ENCODE measurements around the gene AP4E1. TPM values are rescaled to one million over a fixed set of nuclear protein-coding genes. Genes with fewer than 3 reads are reported as not detected.
"Not testable (repeated sequence)": the region's sequence is repeated elsewhere in the genome, so short reads cannot be mapped to it uniquely, and the experiment has no call there.

AP4E1 gene
- total and polyA plus RNA-seq, 4 donors: 2.3 to 12.6 (median 7.3) TPM

DNA sequence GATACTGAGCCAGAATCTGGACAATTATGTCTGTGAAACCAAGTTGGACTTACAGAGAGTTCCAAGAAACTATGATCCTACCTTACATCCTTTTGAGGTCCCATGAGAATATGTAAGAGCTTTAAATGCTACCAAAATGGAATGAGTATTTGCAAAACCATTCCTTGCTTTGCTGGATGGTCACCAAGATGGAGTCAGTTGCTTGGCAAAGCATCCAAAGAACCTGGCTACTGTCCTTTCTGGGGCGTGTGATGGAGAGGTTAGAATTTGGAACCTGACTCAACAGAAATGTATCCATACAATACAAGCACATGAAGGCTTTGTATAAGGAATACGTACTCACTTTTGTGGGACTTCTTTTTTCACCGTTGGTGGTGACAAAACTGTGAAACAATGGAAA, 36.2 kb downstream of the AP4E1 start:
- DNase-seq (no peak), ATAC-seq (ENCODE audit: low FRiP score) (no peak)
- 80% methylated on average over 3 of the region's 3 CpGs for WGBS, 2 donors
- no peaks in the 10 kb centered on the region for H3K9me3 ChIP-seq (ENCODE audit: control insufficient read depth, low read length)
- peaks cover 0 to 2% of the 10 kb centered on the region in 2 donors for H3K4me1 ChIP-seq (ENCODE audit: control insufficient read depth in 1 of 2, insufficient read depth in 2 of 2, low read length in 2 of 2)
- intact Hi-C loops (cut with DNase I): no loop called here
- H3K36me3 ChIP-seq (ENCODE audit: control insufficient read depth in 1 of 2, insufficient read depth in 2 of 2, low read length in 1 of 2): peaks cover 0 to 2% of the 10 kb centered on the region in 2 donors
- no peaks in the 10 kb centered on the region for H3K27me3 ChIP-seq (ENCODE audit: control insufficient read depth in 1 of 2, insufficient read depth in 2 of 2, low read length in 1 of 2)
- no peak overlapping the region for H3K4me3 ChIP-seq (ENCODE audit: low read length in 2 of 2)
- H3K27ac ChIP-seq (ENCODE audit: low read depth in 1 of 2, low read length in 2 of 2): no peak overlapping the region

DNA sequence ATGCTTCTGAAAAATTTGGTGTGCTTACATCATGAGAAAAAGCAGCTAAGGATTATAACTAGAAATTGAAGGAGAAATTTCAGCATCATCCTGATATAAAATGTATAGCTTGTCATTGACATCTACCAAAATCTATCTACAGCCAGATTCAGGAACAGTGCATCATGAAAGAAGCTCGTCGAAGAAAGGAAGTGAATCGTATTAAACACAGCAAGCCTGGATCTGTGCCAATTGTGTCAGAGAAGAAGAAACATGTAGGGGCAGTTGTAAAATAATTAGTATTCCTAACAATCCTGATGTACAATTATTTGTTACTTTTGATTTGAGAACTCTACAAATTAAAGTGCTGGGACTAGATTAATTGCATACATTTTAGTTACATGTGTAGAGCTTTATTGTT, 37.2 kb downstream of the AP4E1 start:
- Histone ChIP-seq H3K36me3 (ENCODE audit: control insufficient read depth in 1 of 2, insufficient read depth in 2 of 2, low read length in 1 of 2) (peaks cover 0 to 2% of the 10 kb centered on the region in 2 donors), H3K27ac (ENCODE audit: low read depth in 1 of 2, low read length in 2 of 2) (no peak overlapping the region), H3K4me1 (ENCODE audit: control insufficient read depth in 1 of 2, insufficient read depth in 2 of 2, low read length in 2 of 2) (no peaks in the 10 kb centered on the region), H3K4me3 (ENCODE audit: low read length in 2 of 2) (no peak overlapping the region), H3K27me3 (ENCODE audit: control insufficient read depth in 1 of 2, insufficient read depth in 2 of 2, low read length in 1 of 2) (no peaks in the 10 kb centered on the region), H3K9me3 (ENCODE audit: control insufficient read depth, low read length) (no peaks in the 10 kb centered on the region)
- 42 to 43% methylated on average over 3 of the region's 3 CpGs for WGBS, 2 donors
- ATAC-seq (ENCODE audit: low FRiP score) (no peak), DNase-seq (no peak)
- intact Hi-C loops (cut with DNase I): no loop called here

DNA sequence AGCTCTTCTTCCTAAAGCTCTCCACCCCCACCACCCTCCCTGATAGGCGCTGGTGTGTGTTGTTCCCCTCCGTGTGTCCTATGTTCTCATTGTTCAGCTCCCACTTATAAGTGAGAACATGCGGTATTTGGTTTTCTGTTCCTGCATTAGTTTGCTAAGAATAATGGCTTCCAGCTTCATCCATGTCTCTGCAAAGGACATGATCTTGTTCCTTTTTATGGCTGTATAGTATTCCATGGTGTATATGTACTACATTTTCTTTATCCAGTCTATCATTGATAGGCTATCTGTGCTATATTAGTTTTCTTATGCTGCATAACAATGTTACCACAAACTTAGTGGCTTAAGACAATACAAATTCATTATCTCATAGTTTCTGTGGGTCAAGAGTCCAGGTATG, 42.3 kb downstream of the AP4E1 start:
- H3K4me1 ChIP-seq (ENCODE audit: control insufficient read depth in 1 of 2, insufficient read depth in 2 of 2, low read length in 2 of 2); H3K27me3 ChIP-seq (ENCODE audit: control insufficient read depth in 1 of 2, insufficient read depth in 2 of 2, low read length in 1 of 2); H3K36me3 ChIP-seq (ENCODE audit: control insufficient read depth in 1 of 2, insufficient read depth in 2 of 2, low read length in 1 of 2); intact Hi-C loops (cut with DNase I); H3K4me3 ChIP-seq (ENCODE audit: low read length in 2 of 2); H3K27ac ChIP-seq (ENCODE audit: low read depth in 1 of 2, low read length in 2 of 2); DNase-seq; ATAC-seq (ENCODE audit: low FRiP score); H3K9me3 ChIP-seq (ENCODE audit: control insufficient read depth, low read length): not testable (repeated sequence)
- 98 to 100% methylated on average over 3 of the region's 3 CpGs for WGBS, 2 donors

DNA sequence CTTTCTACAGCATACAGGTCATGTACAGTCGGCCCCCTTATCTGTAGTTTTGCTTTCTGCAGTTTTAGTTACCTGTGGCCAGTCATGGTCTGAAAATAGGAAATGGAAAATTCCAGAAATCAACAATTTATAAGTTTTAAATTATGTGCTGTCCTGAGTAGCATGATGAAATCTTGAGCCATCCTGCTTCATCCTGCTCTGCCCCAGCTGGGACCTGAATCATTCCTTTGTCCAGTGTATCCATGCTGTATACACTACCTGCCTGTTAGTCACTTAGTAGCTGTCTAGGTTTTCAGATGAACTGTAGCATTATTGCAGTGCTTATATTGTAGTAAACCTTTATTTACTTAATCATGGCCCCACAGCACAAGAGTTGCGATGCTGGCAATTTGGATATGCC, 44.8 kb downstream of the AP4E1 start:
- peaks cover 3 to 8% of the 10 kb centered on the region in 2 donors for H3K36me3 ChIP-seq (ENCODE audit: control insufficient read depth in 1 of 2, insufficient read depth in 2 of 2, low read length in 1 of 2)
- no peaks in the 10 kb centered on the region for H3K4me1 ChIP-seq (ENCODE audit: control insufficient read depth in 1 of 2, insufficient read depth in 2 of 2, low read length in 2 of 2)
- H3K27me3 ChIP-seq (ENCODE audit: control insufficient read depth in 1 of 2, insufficient read depth in 2 of 2, low read length in 1 of 2): no peaks in the 10 kb centered on the region
- no peak for ATAC-seq (ENCODE audit: low FRiP score)
- intact Hi-C loops (cut with DNase I): no loop called here
- DNase-seq: no peak
- no peak overlapping the region for H3K27ac ChIP-seq (ENCODE audit: low read depth in 1 of 2, low read length in 2 of 2)
- H3K4me3 ChIP-seq (ENCODE audit: low read length in 2 of 2): no peak overlapping the region
- WGBS, 2 donors: 94 to 95% methylated on average over 2 of the region's 2 CpGs
- H3K9me3 ChIP-seq (ENCODE audit: control insufficient read depth, low read length): no peaks in the 10 kb centered on the region

DNA sequence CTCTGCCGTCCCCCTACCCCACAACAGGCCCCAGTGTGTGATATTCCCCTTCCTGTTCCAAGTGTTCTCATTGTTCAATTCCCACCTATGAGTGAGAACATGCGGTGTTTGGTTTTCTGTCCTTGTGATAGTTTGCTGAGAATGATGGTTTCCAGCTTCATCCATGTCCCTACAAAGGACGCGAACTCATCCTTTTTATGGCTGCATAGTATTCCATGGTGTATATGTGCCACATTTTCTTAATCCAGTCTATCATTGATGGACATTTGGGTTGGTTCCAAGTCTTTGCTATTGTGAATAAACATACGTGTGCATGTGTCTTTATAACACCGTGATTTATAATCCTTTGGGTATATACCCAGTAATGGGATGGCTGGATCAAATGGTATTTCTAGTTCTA, 46.4 kb downstream of the AP4E1 start:
- ATAC-seq (ENCODE audit: low FRiP score); H3K4me3 ChIP-seq (ENCODE audit: low read length in 2 of 2); H3K27ac ChIP-seq (ENCODE audit: low read depth in 1 of 2, low read length in 2 of 2); DNase-seq; H3K27me3 ChIP-seq (ENCODE audit: control insufficient read depth in 1 of 2, insufficient read depth in 2 of 2, low read length in 1 of 2); H3K4me1 ChIP-seq (ENCODE audit: control insufficient read depth in 1 of 2, insufficient read depth in 2 of 2, low read length in 2 of 2); intact Hi-C loops (cut with DNase I); H3K9me3 ChIP-seq (ENCODE audit: control insufficient read depth, low read length); H3K36me3 ChIP-seq (ENCODE audit: control insufficient read depth in 1 of 2, insufficient read depth in 2 of 2, low read length in 1 of 2): not testable (repeated sequence)
- 87 to 93% methylated on average over 6 of the region's 6 CpGs for WGBS, 2 donors

DNA sequence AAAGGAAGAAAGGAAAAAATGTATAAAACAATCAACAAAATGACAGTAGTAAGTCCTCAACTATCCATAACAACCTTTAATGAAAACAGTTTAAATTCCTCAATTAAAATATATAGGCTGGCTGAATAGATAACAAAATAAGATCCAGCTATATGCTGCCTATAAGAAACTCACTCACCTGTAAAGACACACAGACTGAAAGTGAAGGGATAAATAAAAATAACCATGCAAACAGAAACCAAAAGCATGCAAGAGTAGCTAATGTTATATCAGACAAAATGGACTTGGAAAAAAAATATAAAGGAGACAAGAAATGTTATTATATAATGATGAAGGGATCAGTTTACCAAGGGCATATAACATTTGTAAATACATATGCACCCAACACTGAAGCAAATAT, 51.2 kb downstream of the AP4E1 start:
- Histone ChIP-seq H3K27ac (ENCODE audit: low read depth in 1 of 2, low read length in 2 of 2) (no peak overlapping the region), H3K9me3 (ENCODE audit: control insufficient read depth, low read length) (no peaks in the 10 kb centered on the region), H3K4me3 (ENCODE audit: low read length in 2 of 2) (no peak overlapping the region), H3K4me1 (ENCODE audit: control insufficient read depth in 1 of 2, insufficient read depth in 2 of 2, low read length in 2 of 2) (no peaks in the 10 kb centered on the region), H3K27me3 (ENCODE audit: control insufficient read depth in 1 of 2, insufficient read depth in 2 of 2, low read length in 1 of 2) (no peaks in the 10 kb centered on the region), H3K36me3 (ENCODE audit: control insufficient read depth in 1 of 2, insufficient read depth in 2 of 2, low read length in 1 of 2) (peaks cover 3 to 6% of the 10 kb centered on the region in 2 donors)
- ATAC-seq (ENCODE audit: low FRiP score): no peak
- DNase-seq: no peak
- intact Hi-C loops (cut with DNase I): no loop called here

DNA sequence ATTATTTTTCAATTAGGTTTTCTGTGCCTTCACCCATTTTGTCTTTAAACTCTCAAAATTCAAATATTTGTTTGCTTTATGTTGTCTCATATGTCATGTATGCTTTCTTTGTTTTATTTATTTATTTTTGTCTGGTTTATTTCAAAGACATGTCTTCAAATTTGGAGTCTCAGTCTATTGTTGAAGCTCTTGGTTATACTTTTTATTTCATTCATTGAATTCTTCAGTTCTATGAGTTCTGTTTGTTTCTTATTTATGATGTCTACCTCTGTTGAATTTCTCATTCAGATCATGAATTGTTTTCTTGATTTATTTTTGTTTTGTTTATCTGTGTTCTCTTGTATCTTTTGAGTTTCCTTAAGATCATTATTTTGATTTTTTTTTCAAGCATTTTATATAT, 55.6 kb downstream of the AP4E1 start:
- ATAC-seq (ENCODE audit: low FRiP score) (no peak), DNase-seq (no peak)
- Histone ChIP-seq H3K27ac (ENCODE audit: low read depth in 1 of 2, low read length in 2 of 2) (no peak overlapping the region), H3K9me3 (ENCODE audit: control insufficient read depth, low read length) (peaks cover 2% of the 10 kb centered on the region), H3K36me3 (ENCODE audit: control insufficient read depth in 1 of 2, insufficient read depth in 2 of 2, low read length in 1 of 2) (peaks cover 0 to 4% of the 10 kb centered on the region in 2 donors), H3K4me1 (ENCODE audit: control insufficient read depth in 1 of 2, insufficient read depth in 2 of 2, low read length in 2 of 2) (no peaks in the 10 kb centered on the region), H3K27me3 (ENCODE audit: control insufficient read depth in 1 of 2, insufficient read depth in 2 of 2, low read length in 1 of 2) (no peaks in the 10 kb centered on the region), H3K4me3 (ENCODE audit: low read length in 2 of 2) (no peak overlapping the region)
- intact Hi-C loops (cut with DNase I): no loop called here

DNA sequence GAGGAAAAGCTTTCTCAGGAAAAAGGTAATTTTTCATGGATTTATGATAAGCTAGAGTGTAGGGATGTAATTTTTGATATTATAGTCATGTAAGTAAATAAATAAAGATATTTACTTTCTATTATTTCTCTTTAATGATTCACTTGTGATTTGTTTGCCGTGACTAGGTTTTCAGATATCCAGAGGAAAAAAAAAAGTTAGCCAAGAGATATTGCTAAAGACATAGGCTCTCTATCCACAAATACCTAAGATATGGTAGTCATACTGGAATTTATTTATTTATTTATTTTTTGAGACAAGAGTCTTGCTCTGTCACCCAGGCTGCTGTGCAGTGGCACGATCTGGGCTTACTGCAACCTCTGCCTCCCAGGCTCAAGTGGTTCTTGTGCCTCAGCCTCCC, 59.9 kb downstream of the AP4E1 start:
- Histone ChIP-seq H3K36me3 (ENCODE audit: control insufficient read depth in 1 of 2, insufficient read depth in 2 of 2, low read length in 1 of 2) (peaks cover 0 to 5% of the 10 kb centered on the region in 2 donors), H3K9me3 (ENCODE audit: control insufficient read depth, low read length) (peaks cover 5% of the 10 kb centered on the region), H3K27me3 (ENCODE audit: control insufficient read depth in 1 of 2, insufficient read depth in 2 of 2, low read length in 1 of 2) (no peaks in the 10 kb centered on the region), H3K27ac (ENCODE audit: low read depth in 1 of 2, low read length in 2 of 2) (no peak overlapping the region), H3K4me3 (ENCODE audit: low read length in 2 of 2) (no peak overlapping the region), H3K4me1 (ENCODE audit: control insufficient read depth in 1 of 2, insufficient read depth in 2 of 2, low read length in 2 of 2) (no peaks in the 10 kb centered on the region)
- intact Hi-C loops (cut with DNase I): no loop called here
- DNase-seq: no peak
- 98% methylated on average over 2 of the region's 2 CpGs for WGBS, 2 donors
- no peak for ATAC-seq (ENCODE audit: low FRiP score)

DNA sequence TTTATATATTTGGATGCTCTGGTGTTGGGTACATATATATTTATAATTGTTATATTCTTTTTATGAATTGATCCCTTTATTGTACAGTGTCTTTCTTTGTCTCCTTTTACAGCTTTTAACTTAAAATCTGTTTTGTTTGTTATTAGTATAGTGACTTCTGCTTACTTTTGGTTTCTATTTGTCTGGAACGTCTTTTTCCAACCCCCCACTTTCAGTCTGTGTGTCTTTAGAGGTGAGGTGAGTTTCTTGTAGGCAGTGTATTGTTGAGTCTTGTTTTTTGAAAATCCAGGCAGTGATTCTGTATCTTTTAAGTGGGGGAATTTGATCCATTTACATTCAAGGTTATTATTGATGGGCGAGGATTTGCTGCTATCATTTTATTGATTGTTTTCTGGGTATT, 62.0 kb downstream of the AP4E1 start:
- Histone ChIP-seq H3K4me1 (ENCODE audit: control insufficient read depth in 1 of 2, insufficient read depth in 2 of 2, low read length in 2 of 2) (no peaks in the 10 kb centered on the region), H3K9me3 (ENCODE audit: control insufficient read depth, low read length) (peaks cover 3% of the 10 kb centered on the region), H3K27ac (ENCODE audit: low read depth in 1 of 2, low read length in 2 of 2) (no peak overlapping the region), H3K4me3 (ENCODE audit: low read length in 2 of 2) (no peak overlapping the region), H3K27me3 (ENCODE audit: control insufficient read depth in 1 of 2, insufficient read depth in 2 of 2, low read length in 1 of 2) (no peaks in the 10 kb centered on the region), H3K36me3 (ENCODE audit: control insufficient read depth in 1 of 2, insufficient read depth in 2 of 2, low read length in 1 of 2) (peaks cover 0 to 2% of the 10 kb centered on the region in 2 donors)
- WGBS, 2 donors: 94 to 97% methylated on average over 2 of the region's 2 CpGs
- ATAC-seq (ENCODE audit: low FRiP score) (no peak), DNase-seq (no peak)
- intact Hi-C loops (cut with DNase I): no loop called here

Measured in aorta (tissue), 5 donors.